Progenitor cell of endocrine pancreas (in vitro differentiated cells): ENCODE results near the gene ICE1. TPM values are rescaled to one million over a fixed set of nuclear protein-coding genes. Genes with fewer than 3 reads are reported as not detected.

ENCODE experiments used
- DNase-seq: peaks from one replicate; pipeline ENCODE4 v3.0.0; 2021; ENCODE audit warnings: low spot score; ENCODE audit not compliant: unreplicated experiment
- H3K27ac Mint-ChIP-seq: 2 replicates; pipeline ENCODE4 v1.8.0; 2021; ENCODE audit warnings: mild to moderate bottlenecking, moderate library complexity, mixed read lengths
- H3K27me3 Mint-ChIP-seq: 2 replicates; pipeline ENCODE4 v1.8.0; 2021; ENCODE audit warnings: mixed read lengths
- H3K36me3 Mint-ChIP-seq: 2 replicates; pipeline ENCODE4 v1.8.0; 2022; ENCODE audit warnings: mixed read lengths; ENCODE audit not compliant: insufficient read depth
- H3K4me1 Mint-ChIP-seq: 2 replicates; pipeline ENCODE4 v1.8.0; 2021; ENCODE audit warnings: low read depth, mixed read lengths
- H3K4me3 Mint-ChIP-seq: 2 replicates; pipeline ENCODE4 v1.8.0; 2021; ENCODE audit warnings: low read depth, mild to moderate bottlenecking, moderate library complexity, mixed read lengths
- H3K9me3 Mint-ChIP-seq: 2 replicates; pipeline ENCODE4 v1.8.0; 2021; ENCODE audit warnings: low read depth, mixed read lengths
- CTCF ChIP-seq: fragments of 200-600 bp; sonication (generic); IDR thresholded peaks from one replicate; pipeline ENCODE4 v1.5.0; 2021; ENCODE audit warnings: antibody characterized with exemption, mild to moderate bottlenecking; ENCODE audit not compliant: unreplicated experiment
- total RNA-seq: library from RNA; stranded (reverse); gene quantifications from 2 replicates; pipeline ENCODE4 v1.2.1, GENCODE V29; 2021

Gene ICE1
- total RNA-seq, 1 donor from 2014 or later: 40.0 TPM

DNA sequence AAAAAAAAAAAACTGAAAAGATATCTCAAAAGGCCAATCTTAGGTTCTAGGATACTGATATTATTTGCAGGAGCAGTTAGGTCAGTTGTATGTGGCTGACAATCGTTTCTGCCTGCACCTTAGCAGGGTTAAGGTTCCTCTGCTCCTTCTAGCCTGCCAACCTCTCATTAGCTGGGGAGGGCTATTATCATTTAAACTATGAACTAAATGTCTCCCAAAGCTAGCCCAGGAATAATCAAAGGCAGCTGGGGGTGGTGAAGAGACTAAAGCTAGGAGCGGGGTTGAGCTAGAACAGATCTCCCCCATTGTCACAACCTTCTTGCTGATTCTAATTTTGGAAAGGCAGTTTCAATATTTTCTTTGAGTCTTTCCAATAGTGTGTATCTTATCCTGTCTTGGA, 99.9 kb downstream of the ICE1 start:
- H3K27me3 Mint-ChIP-seq: peaks cover 14% of the 10 kb centered on the region
- H3K36me3 Mint-ChIP-seq: no peaks in the 10 kb centered on the region
- H3K4me3 Mint-ChIP-seq: no peak overlapping the region
- peaks cover 8% of the 10 kb centered on the region for H3K4me1 Mint-ChIP-seq
- no peak overlapping the region for H3K27ac Mint-ChIP-seq
- H3K9me3 Mint-ChIP-seq: no peaks in the 10 kb centered on the region
- DNase-seq: no peak
- no peak for TF ChIP-seq CTCF

DNA sequence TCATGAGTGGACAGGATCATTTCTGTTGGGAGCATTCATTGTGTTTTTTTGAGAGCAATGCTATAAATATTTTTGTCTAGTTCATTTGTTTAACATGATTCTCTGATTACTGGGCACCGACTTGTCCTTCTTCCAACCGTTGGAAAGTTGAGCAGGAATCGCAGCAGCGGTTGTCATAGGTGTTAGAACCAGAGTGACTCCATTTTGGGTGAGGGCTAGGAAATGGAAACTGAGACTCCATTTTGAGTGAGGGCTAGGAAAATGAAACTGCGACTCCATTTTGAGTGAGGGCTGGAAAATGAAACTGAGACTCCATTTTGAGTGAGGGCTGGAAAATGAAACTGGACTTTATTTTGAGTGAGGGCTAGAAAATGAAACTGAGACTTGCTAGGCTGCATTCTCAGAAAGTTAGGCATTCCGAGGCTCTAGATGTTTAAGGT, 100.6 kb downstream of the ICE1 start:
- Mint-ChIP-seq H3K4me1 (peaks cover 8% of the 10 kb centered on the region), H3K27me3 (peaks cover 14% of the 10 kb centered on the region), H3K36me3 (no peaks in the 10 kb centered on the region), H3K9me3 (no peaks in the 10 kb centered on the region), H3K27ac (no peak overlapping the region), H3K4me3 (no peak overlapping the region)
- no peak for TF ChIP-seq CTCF
- no peak for DNase-seq

DNA sequence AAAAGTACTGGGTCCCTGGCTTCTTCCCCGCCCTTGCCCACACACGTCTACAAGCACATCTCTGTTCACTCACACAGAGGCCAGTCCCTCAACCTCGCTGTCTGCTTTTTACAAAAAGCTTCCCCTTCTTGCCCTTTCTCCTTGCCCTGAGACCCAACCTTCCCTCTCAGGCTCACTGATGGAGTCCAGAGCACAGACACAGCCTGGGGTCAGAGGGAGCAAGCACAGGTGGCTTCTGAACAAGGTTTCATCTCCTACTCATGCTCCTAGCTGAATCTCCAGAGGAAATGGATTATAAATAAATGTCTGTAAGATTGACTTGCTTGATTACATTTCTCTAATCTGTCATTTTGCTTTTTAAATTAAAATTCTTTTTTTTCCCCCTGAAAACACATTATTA, 101.8 kb downstream of the ICE1 start:
- Mint-ChIP-seq H3K27me3 (peaks cover 14% of the 10 kb centered on the region), H3K4me1 (peaks cover 8% of the 10 kb centered on the region), H3K4me3 (no peak overlapping the region), H3K9me3 (no peaks in the 10 kb centered on the region), H3K27ac (no peak overlapping the region), H3K36me3 (no peaks in the 10 kb centered on the region)
- TF ChIP-seq CTCF: no peak
- no peak for DNase-seq

- no peak overlapping the region for H3K4me3 Mint-ChIP-seq
- H3K4me1 Mint-ChIP-seq: no peaks in the 10 kb centered on the region
- no peak for TF ChIP-seq CTCF
- H3K36me3 Mint-ChIP-seq: no peaks in the 10 kb centered on the region
- H3K27me3 Mint-ChIP-seq: peaks cover 23% of the 10 kb centered on the region
- H3K27ac Mint-ChIP-seq: no peak overlapping the region
- DNase-seq: no peak
- no peaks in the 10 kb centered on the region for H3K9me3 Mint-ChIP-seq
Observed at GRCh38 chr5:5531371-5531770, 108.9 kb downstream of the ICE1 start.

GRCh38 chr5:5532306-5533076, 110.0 kb downstream of the ICE1 start:
- no peaks in the 10 kb centered on the region for H3K4me1 Mint-ChIP-seq
- H3K27me3 Mint-ChIP-seq: peaks cover 32% of the 10 kb centered on the region
- H3K36me3 Mint-ChIP-seq: no peaks in the 10 kb centered on the region
- no peak overlapping the region for H3K27ac Mint-ChIP-seq
- H3K9me3 Mint-ChIP-seq: no peaks in the 10 kb centered on the region
- no peak overlapping the region for H3K4me3 Mint-ChIP-seq
- TF ChIP-seq CTCF: no peak
- DNase-seq: no peak
